ENCODE data around the gene P4HA1.

GRCh38 chr10:73060173-73060572 is 36.5 kb downstream of the P4HA1 start:
- no peak for TF ChIP-seq CTCF (IDR thresholded peaks at IDR 0.05)
- TF ChIP-seq POLR2A (IDR thresholded peaks at IDR 0.05) = no peak
